ENCODE data around the gene CEP128.

GRCh38 chr14:80586131-80586530 is 355.4 kb downstream of the CEP128 start:
- TF ChIP-seq CTCF (IDR thresholded peaks at IDR 0.05): no peak
- TF ChIP-seq POLR2AphosphoS5 (IDR thresholded peaks at IDR 0.05): no peak
- no peak for TF ChIP-seq POLR2A (IDR thresholded peaks at IDR 0.05)

Data from transverse colon (tissue), 4 donors.